Measurements from ENCODE around the gene GNL1. TPM values are rescaled to one million over a fixed set of nuclear protein-coding genes. Genes with fewer than 3 reads are reported as not detected.

Gene GNL1
- total and polyA plus RNA-seq, 2 experiments from 2014 or later, result 31.4 to 42.5 TPM

- Histone ChIP-seq H4K20me1 (replicated peaks; ENCODE audit: insufficient read depth) (no peaks in the 10 kb centered on the region), H3K9me2 (ENCODE audit: insufficient read depth) (no peaks in the 10 kb centered on the region), H3K36me3 (ENCODE audit: insufficient read depth) (no peaks in the 10 kb centered on the region), H2AFZ (no peak overlapping the region), H3K27ac (ENCODE audit: low read depth) (no peak overlapping the region), H3F3A (replicated peaks; ENCODE audit: low read depth) (no peaks in the 10 kb centered on the region), H3K27me3 (ENCODE audit: insufficient read depth) (no peaks in the 10 kb centered on the region), H3K79me2 (replicated peaks; ENCODE audit: insufficient read depth) (no peaks in the 10 kb centered on the region), H3K4me2 (no peak overlapping the region), H3K4me1 (ENCODE audit: insufficient read depth) (no peaks in the 10 kb centered on the region), H3K4me3 (no peak overlapping the region)
- H3K4me1 Mint-ChIP-seq, result peaks cover 23% of the 10 kb centered on the region
- no peak for DNase-seq (ENCODE audit: low spot score)
- no peak overlapping the region for H3K4me3 Mint-ChIP-seq
- TF ChIP-seq ZNF114 (CRISPR knock-in tag; IDR thresholded peaks at IDR 0.05), result no peak
- no peak for TF ChIP-seq REST (IDR thresholded peaks at IDR 0.05; ENCODE audit: unreplicated experiment)
- no peak for TF ChIP-seq EZH2 (IDR thresholded peaks at IDR 0.05; ENCODE audit: low read depth, unreplicated experiment)
- TF ChIP-seq ETS1 (IDR thresholded peaks at IDR 0.05), result no peak
- TF ChIP-seq CREB1 (CRISPR knock-in tag; IDR thresholded peaks at IDR 0.05; ENCODE audit: low read depth), result no peak
- TF ChIP-seq JUNB (IDR thresholded peaks at IDR 0.05; ENCODE audit: unreplicated experiment), result no peak
- no peak for TF ChIP-seq ZNF331 (CRISPR knock-in tag; IDR thresholded peaks at IDR 0.05; ENCODE audit: low read depth)
- TF ChIP-seq NANOG (IDR thresholded peaks at IDR 0.05; ENCODE audit: borderline replicate concordance), result no peak
- no peak for TF ChIP-seq EZH2phosphoT487 (IDR thresholded peaks at IDR 0.05; ENCODE audit: unreplicated experiment)
- no peak for TF ChIP-seq POLR2AphosphoS5 (IDR thresholded peaks at IDR 0.05; ENCODE audit: low read depth)
- TF ChIP-seq, protein P1, sequence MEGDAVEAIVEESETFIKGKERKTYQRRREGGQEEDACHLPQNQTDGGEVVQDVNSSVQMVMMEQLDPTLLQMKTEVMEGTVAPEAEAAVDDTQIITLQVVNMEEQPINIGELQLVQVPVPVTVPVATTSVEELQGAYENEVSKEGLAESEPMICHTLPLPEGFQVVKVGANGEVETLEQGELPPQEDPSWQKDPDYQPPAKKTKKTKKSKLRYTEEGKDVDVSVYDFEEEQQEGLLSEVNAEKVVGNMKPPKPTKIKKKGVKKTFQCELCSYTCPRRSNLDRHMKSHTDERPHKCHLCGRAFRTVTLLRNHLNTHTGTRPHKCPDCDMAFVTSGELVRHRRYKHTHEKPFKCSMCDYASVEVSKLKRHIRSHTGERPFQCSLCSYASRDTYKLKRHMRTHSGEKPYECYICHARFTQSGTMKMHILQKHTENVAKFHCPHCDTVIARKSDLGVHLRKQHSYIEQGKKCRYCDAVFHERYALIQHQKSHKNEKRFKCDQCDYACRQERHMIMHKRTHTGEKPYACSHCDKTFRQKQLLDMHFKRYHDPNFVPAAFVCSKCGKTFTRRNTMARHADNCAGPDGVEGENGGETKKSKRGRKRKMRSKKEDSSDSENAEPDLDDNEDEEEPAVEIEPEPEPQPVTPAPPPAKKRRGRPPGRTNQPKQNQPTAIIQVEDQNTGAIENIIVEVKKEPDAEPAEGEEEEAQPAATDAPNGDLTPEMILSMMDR (conservative IDR thresholded peaks at IDR 0.05; ENCODE audit: low read depth in 2 of 2), result no peak
- TF ChIP-seq ZNF462 (CRISPR knock-in tag; IDR thresholded peaks at IDR 0.05), result no peak
- no peak for TF ChIP-seq STAT1 (IDR thresholded peaks at IDR 0.05; ENCODE audit: unreplicated experiment)
- no peak overlapping the region for H3K27ac Mint-ChIP-seq
- H3K36me3 Mint-ChIP-seq (ENCODE audit: low read depth), result peaks cover 3% of the 10 kb centered on the region; the same call in 2 of the 3 replicates
- peaks cover 9% of the 10 kb centered on the region for H3K27me3 Mint-ChIP-seq (ENCODE audit: insufficient read depth, low read depth, poor library complexity)
- ATAC-seq, result no peak
- peaks cover 4% of the 10 kb centered on the region for H3K9me3 Mint-ChIP-seq
Measured at GRCh38 chr6:30513451-30513850, 42.8 kb downstream of the GNL1 start.
